ENCODE results near the gene DIAPH2. TPM values are rescaled to one million over a fixed set of nuclear protein-coding genes. Genes with fewer than 3 reads are reported as not detected.

The DIAPH2 gene
- total and polyA plus RNA-seq, 9 donors = 5.2 to 15.8 (median 8.9) TPM

DNA sequence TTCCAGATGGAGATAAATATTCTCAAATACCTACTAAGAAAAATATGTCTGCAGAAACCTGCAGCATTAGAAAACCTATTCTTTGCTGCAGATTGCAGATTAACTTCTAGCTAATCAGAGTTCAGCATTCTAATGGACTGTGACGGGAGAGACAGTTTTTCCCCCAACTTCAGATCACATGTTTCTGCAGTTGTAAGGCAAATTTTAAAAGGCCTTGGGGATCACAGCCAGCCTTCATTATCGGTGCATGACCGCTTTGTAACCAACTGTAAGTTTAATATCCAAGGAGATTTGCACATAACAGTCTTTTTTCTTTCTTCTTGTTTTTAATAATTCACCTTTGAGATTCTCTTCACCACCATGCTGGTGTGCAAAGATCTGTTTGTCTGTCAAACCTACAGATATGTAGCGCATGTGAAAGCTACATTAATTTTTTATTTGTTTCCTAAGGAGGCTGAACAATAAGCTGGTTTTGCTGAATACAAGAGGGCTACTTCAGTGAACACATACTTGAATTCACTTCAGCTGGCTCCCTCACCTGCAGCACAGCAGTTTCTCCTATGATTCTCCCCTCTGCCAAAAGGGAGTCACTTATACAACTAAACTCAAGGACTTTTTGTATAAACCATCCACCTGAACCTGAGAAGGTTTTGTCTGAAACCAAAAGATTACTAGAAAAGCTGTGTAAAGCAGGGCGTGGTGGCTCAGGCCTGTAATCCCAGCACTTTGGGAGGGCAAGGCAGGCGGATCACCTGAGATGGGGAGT lies 687.5 kb downstream of the DIAPH2 start:
- H3K36me3 ChIP-seq (ENCODE audit: control insufficient read depth, insufficient read depth, low read length) = no peaks in the 10 kb centered on the region
- no peak overlapping the region for H3K27ac ChIP-seq (ENCODE audit: low read length)
- no peaks in the 10 kb centered on the region for H3K27me3 ChIP-seq (ENCODE audit: control insufficient read depth, insufficient read depth, low read length)
- H3K9me3 ChIP-seq (replicated peaks; ENCODE audit: control insufficient read depth, low read depth, low read length) = no peaks in the 10 kb centered on the region
- DNase-seq = no peak
- WGBS (ENCODE audit: insufficient coverage) = 83% methylated on average over 2 of the region's 6 CpGs
- no peaks in the 10 kb centered on the region for H3K4me1 ChIP-seq (ENCODE audit: control insufficient read depth, insufficient read depth, low read length)
- no peak overlapping the region for H3K4me3 ChIP-seq (ENCODE audit: low read length)

DNA sequence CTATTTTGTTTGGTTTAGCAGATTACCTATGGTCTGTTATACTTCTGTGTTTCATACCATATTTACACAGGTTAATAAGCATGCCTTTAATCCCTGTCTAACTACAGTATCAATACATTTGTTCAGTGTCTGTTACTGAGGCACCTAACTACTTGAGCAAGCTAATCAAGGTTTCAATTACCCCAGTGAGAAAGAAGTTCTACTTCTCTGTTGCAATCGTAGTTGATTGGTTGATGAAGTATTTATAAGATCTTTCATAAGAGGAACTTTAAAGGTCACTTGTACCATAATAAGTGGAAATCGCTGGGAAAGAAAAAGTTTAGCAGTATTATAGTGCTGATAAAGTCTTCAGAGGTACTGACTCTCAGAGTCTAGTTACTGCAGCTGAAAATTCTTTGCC lies 689.6 kb downstream of the DIAPH2 start:
- Histone ChIP-seq H3K27me3 (ENCODE audit: control insufficient read depth, insufficient read depth, low read length) (no peaks in the 10 kb centered on the region), H3K4me3 (ENCODE audit: low read length) (no peak overlapping the region), H3K4me1 (ENCODE audit: control insufficient read depth, insufficient read depth, low read length) (no peaks in the 10 kb centered on the region), H3K9me3 (replicated peaks; ENCODE audit: control insufficient read depth, low read depth, low read length) (no peaks in the 10 kb centered on the region), H3K27ac (ENCODE audit: low read length) (no peak overlapping the region), H3K36me3 (ENCODE audit: control insufficient read depth, insufficient read depth, low read length) (no peaks in the 10 kb centered on the region)
- no peak for DNase-seq
- WGBS (ENCODE audit: insufficient coverage) = no CpG with 5 or more reads among the region's 2 CpGs

DNA sequence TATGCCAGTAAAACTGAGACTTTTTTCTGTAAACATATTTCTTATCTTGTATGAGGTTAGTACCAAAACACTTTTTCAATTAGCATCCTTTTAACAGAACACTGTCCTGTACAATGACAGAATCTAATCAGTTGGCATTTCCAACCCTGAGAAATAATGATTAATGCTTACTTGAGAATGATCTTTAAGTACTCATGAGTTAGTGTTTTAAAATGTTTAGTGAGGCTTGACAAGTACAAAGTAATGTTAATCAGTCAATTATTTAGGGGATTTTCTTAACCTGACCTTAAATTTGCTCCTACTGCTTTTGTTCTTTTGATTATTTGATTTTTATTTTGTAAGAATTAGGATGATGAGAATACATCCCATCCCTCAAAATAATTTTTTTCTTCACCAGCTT lies 695.6 kb downstream of the DIAPH2 start:
- no peak for DNase-seq
- H3K27me3 ChIP-seq (ENCODE audit: control insufficient read depth, insufficient read depth, low read length) = peaks cover 5% of the 10 kb centered on the region
- no peak overlapping the region for H3K4me3 ChIP-seq (ENCODE audit: low read length)

DNA sequence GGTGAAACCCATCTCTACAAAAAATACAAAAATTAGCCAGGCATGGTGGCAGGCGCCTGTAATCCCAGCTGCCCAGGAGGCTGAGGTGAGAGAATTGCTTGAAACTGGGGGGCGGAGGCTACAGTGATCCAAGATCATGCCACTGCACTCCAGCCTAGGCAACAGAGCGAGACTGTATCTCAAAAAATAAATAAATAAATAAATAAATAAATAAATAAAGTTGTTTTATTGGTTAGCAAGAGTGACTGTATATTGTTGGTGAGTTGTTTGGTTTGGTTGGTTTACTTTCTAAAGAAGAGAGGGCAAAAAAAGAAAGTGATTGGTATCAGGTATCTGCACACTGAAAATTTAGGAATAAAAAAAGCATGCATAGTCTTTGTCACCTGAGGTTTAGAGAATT lies 700.0 kb downstream of the DIAPH2 start:
- no peaks in the 10 kb centered on the region for H3K9me3 ChIP-seq (replicated peaks; ENCODE audit: control insufficient read depth, low read depth, low read length)
- H3K27ac ChIP-seq (ENCODE audit: low read length) = no peak overlapping the region
- H3K36me3 ChIP-seq (ENCODE audit: control insufficient read depth, insufficient read depth, low read length) = no peaks in the 10 kb centered on the region
- no peaks in the 10 kb centered on the region for H3K4me1 ChIP-seq (ENCODE audit: control insufficient read depth, insufficient read depth, low read length)
- DNase-seq = no peak
- H3K27me3 ChIP-seq (ENCODE audit: control insufficient read depth, insufficient read depth, low read length) = peaks cover 7% of the 10 kb centered on the region
- no peak overlapping the region for H3K4me3 ChIP-seq (ENCODE audit: low read length)
- WGBS (ENCODE audit: insufficient coverage) = no CpG with 5 or more reads among the region's 3 CpGs

More for the DNA sequence above, 695.6 kb downstream of the DIAPH2 start:
- Histone ChIP-seq H3K36me3 (ENCODE audit: control insufficient read depth, insufficient read depth, low read length) (no peaks in the 10 kb centered on the region), H3K4me1 (ENCODE audit: control insufficient read depth, insufficient read depth, low read length) (no peaks in the 10 kb centered on the region), H3K9me3 (replicated peaks; ENCODE audit: control insufficient read depth, low read depth, low read length) (no peaks in the 10 kb centered on the region), H3K27ac (ENCODE audit: low read length) (no peak overlapping the region)

DNA sequence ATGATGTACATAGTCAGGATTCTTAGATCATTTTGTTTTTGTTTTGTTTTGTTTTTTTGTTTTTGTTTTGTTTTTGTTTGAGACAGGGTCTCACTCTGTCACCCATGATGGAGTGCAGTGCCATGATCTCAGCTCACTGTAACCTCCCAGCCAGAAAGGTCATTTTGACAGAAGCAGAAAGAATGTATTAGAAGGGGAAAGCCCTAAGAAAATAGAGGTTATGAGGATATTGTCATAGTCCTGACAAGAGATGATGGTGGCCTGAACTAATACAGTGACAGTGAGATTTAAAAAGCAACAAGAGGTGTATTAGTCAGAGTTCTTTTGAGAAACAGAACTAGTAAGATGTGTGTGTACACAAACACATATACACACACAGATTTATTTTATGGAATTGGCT lies 702.4 kb downstream of the DIAPH2 start:
- no peak for DNase-seq
- no peak overlapping the region for H3K4me3 ChIP-seq (ENCODE audit: low read length)
- H3K27ac ChIP-seq (ENCODE audit: low read length) = no peak overlapping the region
- no peaks in the 10 kb centered on the region for H3K9me3 ChIP-seq (replicated peaks; ENCODE audit: control insufficient read depth, low read depth, low read length)
- no peaks in the 10 kb centered on the region for H3K36me3 ChIP-seq (ENCODE audit: control insufficient read depth, insufficient read depth, low read length)
- peaks cover 7% of the 10 kb centered on the region for H3K27me3 ChIP-seq (ENCODE audit: control insufficient read depth, insufficient read depth, low read length)
- no peaks in the 10 kb centered on the region for H3K4me1 ChIP-seq (ENCODE audit: control insufficient read depth, insufficient read depth, low read length)

DNA sequence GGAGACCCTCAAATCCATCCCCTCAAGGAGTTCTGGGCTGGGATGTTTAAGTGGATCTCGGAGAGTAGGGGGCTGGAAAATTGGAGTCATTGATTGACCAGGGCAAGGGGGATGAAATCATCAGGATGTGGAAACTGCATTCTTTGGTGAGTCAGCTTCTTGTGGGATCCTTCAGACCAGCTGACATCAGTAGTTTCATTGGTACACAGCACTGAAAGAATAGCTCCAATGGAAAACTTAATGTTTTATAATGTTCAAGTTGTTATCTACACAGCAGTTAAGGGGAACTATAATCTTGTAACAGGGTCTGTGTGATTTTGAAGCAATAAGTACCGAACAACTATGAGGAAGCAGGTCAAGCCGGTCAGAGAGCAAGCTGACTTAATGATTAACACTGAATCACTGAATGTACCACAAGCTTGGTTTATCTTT lies 705.1 kb downstream of the DIAPH2 start:
- Histone ChIP-seq H3K4me1 (ENCODE audit: control insufficient read depth, insufficient read depth, low read length) (no peaks in the 10 kb centered on the region), H3K9me3 (replicated peaks; ENCODE audit: control insufficient read depth, low read depth, low read length) (no peaks in the 10 kb centered on the region), H3K27me3 (ENCODE audit: control insufficient read depth, insufficient read depth, low read length) (peaks cover 2% of the 10 kb centered on the region), H3K27ac (ENCODE audit: low read length) (no peak overlapping the region), H3K36me3 (ENCODE audit: control insufficient read depth, insufficient read depth, low read length) (no peaks in the 10 kb centered on the region), H3K4me3 (ENCODE audit: low read length) (no peak overlapping the region)
- no peak for DNase-seq
- 100% methylated on average over 1 of the region's 3 CpGs for WGBS (ENCODE audit: insufficient coverage)

DNA sequence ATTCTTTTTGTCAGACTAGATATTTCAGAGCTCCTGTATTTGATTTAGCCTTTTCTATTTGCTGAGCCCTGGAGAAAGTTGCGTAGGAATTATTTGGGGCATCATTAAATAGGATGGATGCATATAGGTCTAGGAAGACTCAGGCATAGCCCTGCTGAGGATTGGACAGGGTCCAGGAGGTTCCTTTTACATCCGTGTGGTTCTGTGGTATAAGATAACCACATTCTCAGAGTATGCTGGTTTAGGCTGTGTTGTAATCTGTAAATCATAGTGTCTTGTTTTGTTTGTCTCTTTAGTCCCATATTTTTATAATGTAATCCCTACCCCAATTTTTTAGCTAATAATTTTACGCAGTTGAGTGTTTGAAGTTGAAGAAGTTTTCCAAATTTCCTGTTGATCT lies 712.7 kb downstream of the DIAPH2 start:
- H3K27ac ChIP-seq (ENCODE audit: low read length) = no peak overlapping the region
- no peak for DNase-seq
- no peak overlapping the region for H3K4me3 ChIP-seq (ENCODE audit: low read length)
- H3K4me1 ChIP-seq (ENCODE audit: control insufficient read depth, insufficient read depth, low read length) = no peaks in the 10 kb centered on the region
- H3K27me3 ChIP-seq (ENCODE audit: control insufficient read depth, insufficient read depth, low read length) = no peaks in the 10 kb centered on the region
- no peaks in the 10 kb centered on the region for H3K9me3 ChIP-seq (replicated peaks; ENCODE audit: control insufficient read depth, low read depth, low read length)
- H3K36me3 ChIP-seq (ENCODE audit: control insufficient read depth, insufficient read depth, low read length) = no peaks in the 10 kb centered on the region
- 86% methylated on average over 1 of the region's 3 CpGs for WGBS (ENCODE audit: insufficient coverage)

DNA sequence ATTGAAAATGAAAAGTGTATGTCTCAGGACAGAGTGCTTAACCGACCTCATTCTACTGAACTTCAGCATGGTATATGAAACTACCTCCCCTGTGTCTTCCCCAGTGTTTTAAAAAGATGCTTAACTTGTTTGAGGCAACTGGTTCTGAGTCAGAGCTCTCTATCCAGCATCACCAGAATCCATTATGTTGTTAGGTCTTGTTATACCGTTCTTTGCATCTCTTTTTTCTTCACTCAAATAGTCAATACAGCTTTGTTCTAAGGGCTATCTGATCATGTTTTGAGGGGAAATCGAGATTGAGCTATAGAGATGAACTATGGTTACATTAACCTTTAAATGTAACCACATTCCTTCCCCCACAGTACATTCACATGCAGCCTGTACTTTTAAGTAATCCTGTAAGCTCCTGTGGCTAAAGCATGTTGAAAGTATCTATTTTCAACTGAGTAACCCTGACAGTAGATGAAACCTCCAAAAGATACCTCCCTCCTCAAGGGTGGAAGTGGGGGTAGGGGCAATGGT lies 713.4 kb downstream of the DIAPH2 start:
- no peaks in the 10 kb centered on the region for H3K36me3 ChIP-seq (ENCODE audit: control insufficient read depth, insufficient read depth, low read length)
- no peaks in the 10 kb centered on the region for H3K9me3 ChIP-seq (replicated peaks; ENCODE audit: control insufficient read depth, low read depth, low read length)
- no peak overlapping the region for H3K4me3 ChIP-seq (ENCODE audit: low read length)
- no peak overlapping the region for H3K27ac ChIP-seq (ENCODE audit: low read length)
- no peaks in the 10 kb centered on the region for H3K27me3 ChIP-seq (ENCODE audit: control insufficient read depth, insufficient read depth, low read length)
- no CpG with 5 or more reads among the region's 3 CpGs for WGBS (ENCODE audit: insufficient coverage)
- DNase-seq = no peak
- H3K4me1 ChIP-seq (ENCODE audit: control insufficient read depth, insufficient read depth, low read length) = no peaks in the 10 kb centered on the region

DNA sequence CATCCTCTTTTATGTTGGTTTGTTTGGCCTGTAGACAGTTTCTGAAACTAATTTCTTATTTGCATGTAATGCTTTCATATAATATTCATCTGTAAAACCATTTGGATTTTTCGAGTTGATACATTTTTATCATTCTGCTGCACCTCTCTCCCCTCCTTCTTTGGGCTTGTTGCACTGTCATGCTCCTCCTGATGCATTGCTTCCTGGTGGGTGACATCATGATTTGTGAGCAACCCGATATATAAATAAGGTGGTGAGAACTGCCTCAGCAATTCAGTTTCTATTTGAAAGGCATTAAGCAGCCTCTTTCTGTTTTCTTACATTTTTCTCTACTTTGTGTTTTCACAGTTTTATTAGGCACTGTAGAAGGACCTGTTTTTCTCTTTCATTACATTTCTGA lies 714.8 kb downstream of the DIAPH2 start:
- no CpG with 5 or more reads among the region's 2 CpGs for WGBS (ENCODE audit: insufficient coverage)
- H3K27me3 ChIP-seq (ENCODE audit: control insufficient read depth, insufficient read depth, low read length) = no peaks in the 10 kb centered on the region
- no peaks in the 10 kb centered on the region for H3K36me3 ChIP-seq (ENCODE audit: control insufficient read depth, insufficient read depth, low read length)
- DNase-seq = no peak
- H3K4me1 ChIP-seq (ENCODE audit: control insufficient read depth, insufficient read depth, low read length) = no peaks in the 10 kb centered on the region
- no peak overlapping the region for H3K27ac ChIP-seq (ENCODE audit: low read length)
- no peaks in the 10 kb centered on the region for H3K9me3 ChIP-seq (replicated peaks; ENCODE audit: control insufficient read depth, low read depth, low read length)
- H3K4me3 ChIP-seq (ENCODE audit: low read length) = no peak overlapping the region

DNA sequence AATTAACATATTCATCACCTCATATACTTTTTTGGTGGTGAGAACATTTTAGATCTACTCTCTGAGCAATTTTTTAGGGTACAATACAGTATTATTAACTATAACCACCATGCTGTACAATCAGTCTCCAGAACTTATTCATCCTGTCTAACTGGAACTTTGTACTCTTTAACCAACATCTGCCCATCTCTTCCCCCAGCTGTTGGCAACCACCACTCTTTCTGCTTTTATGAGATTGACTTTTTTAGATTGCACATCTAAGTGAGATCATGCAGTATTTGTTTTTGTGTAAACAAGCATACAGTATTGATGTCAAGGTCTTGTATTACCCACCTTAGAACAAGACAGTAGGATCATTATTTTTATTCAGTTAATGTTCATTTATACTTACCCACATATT lies 715.9 kb downstream of the DIAPH2 start:
- Histone ChIP-seq H3K9me3 (replicated peaks; ENCODE audit: control insufficient read depth, low read depth, low read length) (no peaks in the 10 kb centered on the region), H3K27ac (ENCODE audit: low read length) (no peak overlapping the region), H3K36me3 (ENCODE audit: control insufficient read depth, insufficient read depth, low read length) (no peaks in the 10 kb centered on the region), H3K4me1 (ENCODE audit: control insufficient read depth, insufficient read depth, low read length) (no peaks in the 10 kb centered on the region), H3K4me3 (ENCODE audit: low read length) (no peak overlapping the region), H3K27me3 (ENCODE audit: control insufficient read depth, insufficient read depth, low read length) (peaks cover 3% of the 10 kb centered on the region)
- DNase-seq = no peak

DNA sequence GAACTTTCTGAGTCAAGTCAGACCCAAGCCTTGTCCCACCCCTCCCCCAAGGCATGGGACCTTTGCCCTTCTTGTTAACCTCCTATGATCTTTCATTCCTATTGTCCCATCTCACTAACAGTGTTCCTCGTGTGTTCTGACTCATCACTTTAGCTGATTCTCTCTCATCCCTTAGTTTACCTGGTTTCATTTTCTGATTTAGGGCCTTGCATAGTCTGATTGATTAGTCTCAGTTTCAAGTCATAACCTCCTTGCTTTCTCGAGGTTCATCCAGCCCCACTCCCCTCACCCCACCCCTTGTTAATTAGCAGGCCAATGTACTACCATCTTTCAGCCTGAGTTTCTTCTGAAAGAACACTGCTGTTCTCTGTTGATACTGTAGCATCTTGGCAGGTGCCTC lies 716.5 kb downstream of the DIAPH2 start:
- H3K27ac ChIP-seq (ENCODE audit: low read length) = no peak overlapping the region
- DNase-seq = no peak
- H3K4me3 ChIP-seq (ENCODE audit: low read length) = no peak overlapping the region
- 70% methylated on average over 1 of the region's 2 CpGs for WGBS (ENCODE audit: insufficient coverage)
- H3K27me3 ChIP-seq (ENCODE audit: control insufficient read depth, insufficient read depth, low read length) = peaks cover 3% of the 10 kb centered on the region
- H3K4me1 ChIP-seq (ENCODE audit: control insufficient read depth, insufficient read depth, low read length) = no peaks in the 10 kb centered on the region
- H3K9me3 ChIP-seq (replicated peaks; ENCODE audit: control insufficient read depth, low read depth, low read length) = no peaks in the 10 kb centered on the region
- no peaks in the 10 kb centered on the region for H3K36me3 ChIP-seq (ENCODE audit: control insufficient read depth, insufficient read depth, low read length)
